HepG2 (cell line): ENCODE data around the gene FGF3. TPM values are rescaled to one million over a fixed set of nuclear protein-coding genes. Genes with fewer than 3 reads are reported as not detected.

ENCODE experiments used
- FOXP1 ChIP-seq, 2 experiments: fragments of 450-650 bp in 1 of 2; IDR thresholded peaks; 2 replicates each; pipeline ENCODE4 v1.6.1; 2017 to 2018; ENCODE audit warnings: antibody characterized with exemption in 1 of 2
- RERE ChIP-seq: IDR thresholded peaks from 2 replicates; pipeline ENCODE4 v1.6.1; 2016; ENCODE audit warnings: low read depth, missing genetic modification reagents, missing compliant biosample characterization
- U2AF1 ChIP-seq: fragments of 200-400 bp; formaldehyde crosslinking; optimal IDR thresholded peaks from 2 replicates; pipeline ENCODE3; 2017; ENCODE audit warnings: mild to moderate bottlenecking, low read depth, low read length
- ZBTB4 ChIP-seq: sonication (generic); formaldehyde crosslinking; IDR thresholded peaks from 2 replicates; pipeline ENCODE4 v1.4.0; 2020; ENCODE audit warnings: missing genetic modification reagents, mild to moderate bottlenecking, borderline replicate concordance
- ZC3H13 ChIP-seq: sonication (generic); formaldehyde crosslinking; IDR thresholded peaks from 2 replicates; pipeline ENCODE4 v1.8.1; 2023; ENCODE audit warnings: mild to moderate bottlenecking, missing genetic modification reagents, moderate library complexity
- ZNF142 ChIP-seq: sonication (generic); formaldehyde crosslinking; IDR thresholded peaks from 2 replicates; pipeline ENCODE4 v1.4.0; 2020; ENCODE audit warnings: missing genetic modification reagents
- ZNF224 ChIP-seq: sonication (generic); formaldehyde crosslinking; IDR thresholded peaks from 2 replicates; pipeline ENCODE4 v1.5.0; 2020; ENCODE audit warnings: mild to moderate bottlenecking, missing genetic modification reagents
- ZNF235 ChIP-seq: sonication (generic); formaldehyde crosslinking; IDR thresholded peaks from 2 replicates; pipeline ENCODE4 v1.8.1; 2023; ENCODE audit warnings: mild to moderate bottlenecking, missing genetic modification reagents, borderline replicate concordance
- ZNF639 ChIP-seq: conservative IDR thresholded peaks from 2 replicates; pipeline ENCODE4 v1.6.1; 2018; ENCODE audit warnings: missing genetic modification reagents
- ZNF788 ChIP-seq: sonication (generic); formaldehyde crosslinking; IDR thresholded peaks from 2 replicates; pipeline ENCODE4 v1.5.0; 2020; ENCODE audit warnings: mild to moderate bottlenecking, missing genetic modification reagents, borderline replicate concordance
- ZNF839 ChIP-seq: sonication (generic); formaldehyde crosslinking; IDR thresholded peaks from 2 replicates; pipeline ENCODE4 v1.4.0; 2020; ENCODE audit warnings: missing genetic modification reagents, mild to moderate bottlenecking, borderline replicate concordance
- ZNF878 ChIP-seq: sonication (generic); formaldehyde crosslinking; IDR thresholded peaks from 2 replicates; pipeline ENCODE4 v1.8.1; 2023; ENCODE audit warnings: mild to moderate bottlenecking, missing genetic modification reagents, moderate library complexity
- polyA plus RNA-seq, 8 experiments: library from polyadenylated mRNA; depleted of rRNA in 3 of 8; stranded (reverse) in 7 of 8; unstranded in 1 of 8; fragments of >200 nt; fragmentation: Illumina TruSeq in 4 of 8; extraction: Trizol in 4 of 8; gene quantifications; 2 replicates each; pipeline versions ENCODE4 v1.2.1 to v1.2.3, GENCODE V29; 2011 to 2016; ENCODE audit warnings: low read depth in 4 of 8, missing spikeins in 1 of 8, mixed read lengths in 1 of 8; ENCODE audit not compliant: insufficient read depth in 1 of 8
- total RNA-seq, 5 experiments: library from RNA; depleted of rRNA; stranded (reverse); fragments of >200 nt; fragmentation: Illumina TruSeq; extraction: Trizol; gene quantifications; 2 replicates each; pipeline ENCODE4 v1.2.3, GENCODE V29; 2016; ENCODE audit warnings: low read depth in 1 of 5

The FGF3 gene
- total and polyA plus RNA-seq, 2 of the 13 experiments (the other 11 are each of a cell fraction or from before 2014, with no cell fraction given), result not detected

- TF ChIP-seq ZNF142 (CRISPR knock-in tag) (no peak), ZC3H13 (no peak), ZNF839 (CRISPR knock-in tag) (no peak), ZNF878 (CRISPR knock-in tag) (no peak), U2AF1 (no peak), ZNF639 (CRISPR knock-in tag) (no peak), ZNF224 (CRISPR knock-in tag) (no peak), ZBTB4 (no peak), ZNF788 (CRISPR knock-in tag) (no peak), ZNF235 (CRISPR knock-in tag) (no peak), RERE (CRISPR knock-in tag) (no peak), FOXP1 (IDR thresholded peaks at IDR 0.05) (no peak), FOXP1 (CRISPR knock-in tag; IDR thresholded peaks at IDR 0.05) (no peak)
Observed at GRCh38 chr11:69804769-69805508, 14.3 kb downstream of the FGF3 start (continued).
